HUES64 (cell line): Measurements from ENCODE around the gene ZBTB25. TPM values are rescaled to one million over a fixed set of nuclear protein-coding genes. Genes with fewer than 3 reads are reported as not detected.
A peak's percentile ranks its signal among the peaks of the same experiment; 100 is the strongest.

Source experiments
- H3K27ac ChIP-seq: 2 replicates; pipeline ENCODE4 v1.7.0; 2013; ENCODE audit warnings: low read depth, low read length, inconsistent platforms
- H3K27me3 ChIP-seq: 2 replicates; pipeline ENCODE4 v1.6.1; 2013; ENCODE audit warnings: mild to moderate bottlenecking, low read length; ENCODE audit not compliant: insufficient read depth
- H3K36me3 ChIP-seq: 2 replicates; pipeline ENCODE4 v1.6.1; 2013; ENCODE audit warnings: mild to moderate bottlenecking, low read length; ENCODE audit not compliant: insufficient read depth
- H3K4me1 ChIP-seq: 2 replicates; pipeline ENCODE4 v1.6.1; 2013; ENCODE audit warnings: mild to moderate bottlenecking, low read length, moderate library complexity; ENCODE audit not compliant: insufficient read depth
- H3K4me3 ChIP-seq: 2 replicates; pipeline ENCODE4 v1.5.1; 2013; ENCODE audit warnings: mild to moderate bottlenecking, low read length, moderate library complexity
- H3K9ac ChIP-seq: 2 replicates; pipeline ENCODE4 v1.6.1; 2013; ENCODE audit warnings: mild to moderate bottlenecking, low read depth, low read length
- H3K9me3 ChIP-seq: 2 replicates; pipeline ENCODE4 v1.6.1; 2013; ENCODE audit warnings: low read depth, low read length; ENCODE audit not compliant: insufficient read depth
- WGBS: fragments of 150-250, 120-280 bp; methylation state at CpG from one replicate; pipeline ENCODE4 v1.1.7; 2013; ENCODE audit warnings: missing lambda C conversion rate; 5-methylcytosine and 5-hydroxymethylcytosine counted together
- polyA plus RNA-seq, 2 experiments: library from polyadenylated mRNA; stranded (reverse); fragments of 50-300 nt; gene quantifications; one replicate each; pipeline ENCODE4 v1.2.3, GENCODE V29; 2013

The ZBTB25 gene
- 4.1 TPM for polyA plus RNA-seq (2013, experiment 1 of 2)
- polyA plus RNA-seq (2013, experiment 2 of 2): 6.1 TPM

GRCh38 chr14:64503434-64504309 is at the start of gene ZBTB25:
TSS of gene ZBTB25 (minus strand) at chr14:64503838. CDS start at chr14:64490533, 13,305 bp downstream.
- peaks cover 5% of the 10 kb centered on the region for H3K36me3 ChIP-seq
- peak within 1 kb of the TSS; percentile 100 for H3K27ac ChIP-seq
- H3K4me3 ChIP-seq: peak within 1 kb of the TSS; percentile 95
- under 1% methylated on average over 87 of the region's 87 CpGs for WGBS
- H3K4me1 ChIP-seq: peaks cover 37% of the 10 kb centered on the region
- no peaks in the 10 kb centered on the region for H3K9me3 ChIP-seq
- H3K9ac ChIP-seq: peak within 1 kb of the TSS; percentile 100
- no peaks in the 10 kb centered on the region for H3K27me3 ChIP-seq

GRCh38 chr14:64550621-64551333 is 47.1 kb upstream of the ZBTB25 start:
- Histone ChIP-seq H3K9ac (no peak overlapping the region), H3K27ac (no peak overlapping the region), H3K36me3 (no peaks in the 10 kb centered on the region), H3K27me3 (peaks cover 39% of the 10 kb centered on the region), H3K4me1 (peaks cover 10% of the 10 kb centered on the region), H3K9me3 (no peaks in the 10 kb centered on the region), H3K4me3 (peak overlapping the region; percentile 62)
- 82% methylated on average over 7 of the region's 7 CpGs for WGBS

GRCh38 chr14:64549791-64550620 is 46.4 kb upstream of the ZBTB25 start, which contains the start of gene PPP1R36:
TSS of gene PPP1R36 (plus strand) at chr14:64549961. CDS start at chr14:64549998, 37 bp downstream.
- no peaks in the 10 kb centered on the region for H3K36me3 ChIP-seq
- WGBS: 5% methylated on average over 52 of the region's 54 CpGs
- H3K4me1 ChIP-seq: peaks cover 14% of the 10 kb centered on the region
- H3K9me3 ChIP-seq: no peaks in the 10 kb centered on the region
- H3K27ac ChIP-seq: no peak within 1 kb of the TSS
- peak within 1 kb of the TSS; percentile 62 for H3K4me3 ChIP-seq
- peaks cover 39% of the 10 kb centered on the region for H3K27me3 ChIP-seq
- H3K9ac ChIP-seq: 0 out of 2 replicates have a peak within 1 kb of the TSS, but pooled peaks have one; percentile 50

- Histone ChIP-seq H3K9ac (no peak overlapping the region), H3K4me3 (peak overlapping the region; percentile 62; the same call in 1 of the 2 replicates), H3K9me3 (no peaks in the 10 kb centered on the region), H3K27me3 (peaks cover 40% of the 10 kb centered on the region), H3K4me1 (peaks cover 24% of the 10 kb centered on the region), H3K36me3 (no peaks in the 10 kb centered on the region), H3K27ac (no peak overlapping the region)
- WGBS: 100% methylated on average over 1 of the region's 1 CpG
Measured at GRCh38 chr14:64549016-64549415, 45.4 kb upstream of the ZBTB25 start.

GRCh38 chr14:64544607-64545312 is 41.1 kb upstream of the ZBTB25 start:
- peak overlapping the region; percentile 63; the same call in 1 of the 2 replicates for H3K27ac ChIP-seq
- no peaks in the 10 kb centered on the region for H3K9me3 ChIP-seq
- peaks cover 27% of the 10 kb centered on the region for H3K4me1 ChIP-seq
- peak overlapping the region; percentile 76 for H3K4me3 ChIP-seq
- H3K27me3 ChIP-seq: peaks cover 52% of the 10 kb centered on the region
- no peak overlapping the region for H3K9ac ChIP-seq
- 55% methylated on average over 3 of the region's 5 CpGs for WGBS
- no peaks in the 10 kb centered on the region for H3K36me3 ChIP-seq

- Histone ChIP-seq H3K4me3 (peak overlapping the region; percentile 76), H3K9me3 (no peaks in the 10 kb centered on the region), H3K27me3 (peaks cover 35% of the 10 kb centered on the region), H3K36me3 (no peaks in the 10 kb centered on the region), H3K9ac (peak overlapping the region; percentile 41; the same call in 1 of the 2 replicates), H3K4me1 (peaks cover 24% of the 10 kb centered on the region), H3K27ac (no peak overlapping the region)
- WGBS: 67% methylated on average over 4 of the region's 4 CpGs
Measured at GRCh38 chr14:64542836-64543201, 39.2 kb upstream of the ZBTB25 start.

GRCh38 chr14:64541972-64542835 is 38.6 kb upstream of the ZBTB25 start:
- 75% methylated on average over 61 of the region's 61 CpGs for WGBS
- Histone ChIP-seq H3K27ac (no peak overlapping the region), H3K36me3 (no peaks in the 10 kb centered on the region), H3K4me1 (peaks cover 24% of the 10 kb centered on the region), H3K9ac (peak overlapping the region; percentile 41), H3K4me3 (peak overlapping the region; percentile 76), H3K9me3 (no peaks in the 10 kb centered on the region), H3K27me3 (peaks cover 35% of the 10 kb centered on the region)

GRCh38 chr14:64541261-64541971 is 37.8 kb upstream of the ZBTB25 start:
- Histone ChIP-seq H3K9me3 (no peaks in the 10 kb centered on the region), H3K27me3 (peaks cover 35% of the 10 kb centered on the region), H3K9ac (no peak overlapping the region; the same call in 1 of the 2 replicates), H3K36me3 (no peaks in the 10 kb centered on the region), H3K27ac (no peak overlapping the region), H3K4me1 (peaks cover 24% of the 10 kb centered on the region), H3K4me3 (peak overlapping the region; percentile 76)
- WGBS: 95% methylated on average over 73 of the region's 73 CpGs
